BLaER1 (cell line): ENCODE data around the gene TSPAN32.
"Not testable (repeated sequence)": the region's sequence is repeated elsewhere in the genome, so short reads cannot be mapped to it uniquely, and the experiment has no call there.

Experiments used
- H3K27ac ChIP-seq: shearing (Covaris generic); formaldehyde crosslinking; 2 replicates; pipeline ENCODE4 v1.8.1; 2022
- H3K27me3 ChIP-seq: shearing (Covaris generic); formaldehyde crosslinking; 2 replicates; pipeline ENCODE4 v1.8.1; 2022
- H3K36me3 ChIP-seq: shearing (Covaris generic); formaldehyde crosslinking; 2 replicates; pipeline ENCODE4 v1.8.1; 2022
- H3K4me1 ChIP-seq: shearing (Covaris generic); formaldehyde crosslinking; 2 replicates; pipeline ENCODE4 v1.8.1; 2022
- H3K4me2 ChIP-seq: shearing (Covaris generic); formaldehyde crosslinking; 2 replicates; pipeline ENCODE4 v1.8.1; 2022
- H3K4me3 ChIP-seq: shearing (Covaris generic); formaldehyde crosslinking; 2 replicates; pipeline ENCODE4 v1.8.1; 2022
- H3K9ac ChIP-seq: shearing (Covaris generic); formaldehyde crosslinking; 2 replicates; pipeline ENCODE4 v1.8.1; 2022
- H3K9me3 ChIP-seq: shearing (Covaris generic); formaldehyde crosslinking; 2 replicates; pipeline ENCODE4 v1.8.1; 2022
- H4K20me1 ChIP-seq: shearing (Covaris generic); formaldehyde crosslinking; 2 replicates; pipeline ENCODE4 v1.8.1; 2022
- Cebpa-rat ChIP-seq: shearing (Covaris generic); IDR thresholded peaks from 2 replicates; pipeline ENCODE4 v1.8.1; 2022

TSPAN32 gene

GRCh38 chr11:2272946-2273280, 28.9 kb upstream of the TSPAN32 start:
- no peak for TF ChIP-seq Cebpa-rat
- H3K9ac ChIP-seq: no peak overlapping the region
- H4K20me1 ChIP-seq: peaks cover 40% of the 10 kb centered on the region
- H3K9me3 ChIP-seq: peaks cover 17% of the 10 kb centered on the region
- H3K27ac ChIP-seq: no peak overlapping the region
- H3K4me1 ChIP-seq: peaks cover 13% of the 10 kb centered on the region
- no peaks in the 10 kb centered on the region for H3K36me3 ChIP-seq
- no peak overlapping the region for H3K4me2 ChIP-seq
- peaks cover 84% of the 10 kb centered on the region for H3K27me3 ChIP-seq
- H3K4me3 ChIP-seq: no peak overlapping the region

GRCh38 chr11:2273311-2273710, 28.5 kb upstream of the TSPAN32 start:
- H3K9ac ChIP-seq: no peak overlapping the region
- H3K4me3 ChIP-seq: no peak overlapping the region
- H3K36me3 ChIP-seq: no peaks in the 10 kb centered on the region
- H4K20me1 ChIP-seq: peaks cover 36% of the 10 kb centered on the region
- peaks cover 9% of the 10 kb centered on the region; the same call in 1 of the 2 replicates for H3K4me1 ChIP-seq
- peaks cover 17% of the 10 kb centered on the region for H3K9me3 ChIP-seq
- H3K27ac ChIP-seq: no peak overlapping the region
- no peak overlapping the region for H3K4me2 ChIP-seq
- peaks cover 80% of the 10 kb centered on the region for H3K27me3 ChIP-seq
- no peak for TF ChIP-seq Cebpa-rat

- Histone ChIP-seq H3K4me2 (no peak overlapping the region), H3K4me3 (no peak overlapping the region), H3K27me3 (peaks cover 76% of the 10 kb centered on the region), H3K9ac (no peak overlapping the region), H3K9me3 (peaks cover 17% of the 10 kb centered on the region), H3K4me1 (peaks cover 9% of the 10 kb centered on the region; the same call in 1 of the 2 replicates), H4K20me1 (peaks cover 32% of the 10 kb centered on the region), H3K36me3 (no peaks in the 10 kb centered on the region), H3K27ac (no peak overlapping the region)
- TF ChIP-seq Cebpa-rat: no peak
Measured at GRCh38 chr11:2273771-2274170, 28.0 kb upstream of the TSPAN32 start.

GRCh38 chr11:2275334-2276279, 26.2 kb upstream of the TSPAN32 start:
- Histone ChIP-seq H4K20me1 (peaks cover 23% of the 10 kb centered on the region; the same call in 1 of the 2 replicates), H3K36me3 (no peaks in the 10 kb centered on the region), H3K4me2 (no peak overlapping the region), H3K4me3 (no peak overlapping the region), H3K9me3 (peaks cover 7% of the 10 kb centered on the region), H3K9ac (no peak overlapping the region), H3K27ac (no peak overlapping the region), H3K4me1 (no peaks in the 10 kb centered on the region), H3K27me3 (peaks cover 57% of the 10 kb centered on the region)
- TF ChIP-seq Cebpa-rat: no peak

- H3K4me1 ChIP-seq: no peaks in the 10 kb centered on the region
- no peak overlapping the region for H3K9ac ChIP-seq
- H3K4me3 ChIP-seq: no peak overlapping the region
- no peak for TF ChIP-seq Cebpa-rat
- H3K27me3 ChIP-seq: peaks cover 49% of the 10 kb centered on the region
- peaks cover 18% of the 10 kb centered on the region; the same call in 1 of the 2 replicates for H4K20me1 ChIP-seq
- H3K9me3 ChIP-seq: no peaks in the 10 kb centered on the region
- no peak overlapping the region for H3K4me2 ChIP-seq
- H3K36me3 ChIP-seq: no peaks in the 10 kb centered on the region
- H3K27ac ChIP-seq: no peak overlapping the region
Measured at GRCh38 chr11:2276280-2277007, 25.4 kb upstream of the TSPAN32 start.

GRCh38 chr11:2277008-2277346, 24.8 kb upstream of the TSPAN32 start:
- Histone ChIP-seq H3K9ac (no peak overlapping the region), H3K27ac (no peak overlapping the region), H4K20me1 (peaks cover 13% of the 10 kb centered on the region; the same call in 1 of the 2 replicates), H3K4me2 (no peak overlapping the region), H3K4me1 (no peaks in the 10 kb centered on the region), H3K9me3 (no peaks in the 10 kb centered on the region), H3K36me3 (no peaks in the 10 kb centered on the region), H3K27me3 (peaks cover 44% of the 10 kb centered on the region), H3K4me3 (no peak overlapping the region)
- no peak for TF ChIP-seq Cebpa-rat

GRCh38 chr11:2277933-2278523, 23.8 kb upstream of the TSPAN32 start:
- Histone ChIP-seq H4K20me1 (peaks cover 7% of the 10 kb centered on the region; the same call in 1 of the 2 replicates), H3K4me1 (no peaks in the 10 kb centered on the region), H3K4me3 (no peak overlapping the region), H3K9me3 (no peaks in the 10 kb centered on the region), H3K36me3 (no peaks in the 10 kb centered on the region), H3K4me2 (no peak overlapping the region), H3K9ac (no peak overlapping the region), H3K27ac (no peak overlapping the region), H3K27me3 (peaks cover 33% of the 10 kb centered on the region)
- no peak for TF ChIP-seq Cebpa-rat

- Histone ChIP-seq H3K4me3 (no peak overlapping the region), H3K9me3 (no peaks in the 10 kb centered on the region), H4K20me1 (no peaks in the 10 kb centered on the region; the same call in 1 of the 2 replicates), H3K36me3 (no peaks in the 10 kb centered on the region), H3K27ac (no peak overlapping the region), H3K27me3 (peaks cover 13% of the 10 kb centered on the region; the same call in 1 of the 2 replicates), H3K4me2 (no peak overlapping the region), H3K4me1 (no peaks in the 10 kb centered on the region), H3K9ac (no peak overlapping the region)
- no peak for TF ChIP-seq Cebpa-rat
Measured at GRCh38 chr11:2280208-2280607, 21.6 kb upstream of the TSPAN32 start.

- not testable (repeated sequence) for H4K20me1 ChIP-seq
Measured at GRCh38 chr11:2286350-2286749, 15.5 kb upstream of the TSPAN32 start.

GRCh38 chr11:2287091-2287490, 14.7 kb upstream of the TSPAN32 start:
- Histone ChIP-seq H3K9me3 (no peaks in the 10 kb centered on the region), H3K9ac (no peak overlapping the region), H4K20me1 (no peaks in the 10 kb centered on the region; the same call in 1 of the 2 replicates), H3K27ac (no peak overlapping the region), H3K4me1 (no peaks in the 10 kb centered on the region), H3K36me3 (no peaks in the 10 kb centered on the region), H3K27me3 (no peaks in the 10 kb centered on the region), H3K4me2 (no peak overlapping the region), H3K4me3 (no peak overlapping the region)
- TF ChIP-seq Cebpa-rat: no peak

More at GRCh38 chr11:2286350-2286749, 15.5 kb upstream of the TSPAN32 start:
- not testable (repeated sequence) for H3K9me3 ChIP-seq, H3K27me3 ChIP-seq, H3K27ac ChIP-seq, H3K9ac ChIP-seq, H3K36me3 ChIP-seq, H3K4me3 ChIP-seq, H3K4me2 ChIP-seq, H3K4me1 ChIP-seq
